Astrocyte of the spinal cord (primary cell): ENCODE measurements around the gene GPR35.

ENCODE experiments used
- DNase-seq: peaks from one replicate; pipeline ENCODE4 v3.0.0; 2011; ENCODE audit warnings: low read depth, low spot score
- H3K4me3 ChIP-seq: 2 replicates; pipeline ENCODE4 v1.5.1; 2011; ENCODE audit warnings: low read depth, mild to moderate bottlenecking, low read length, moderate library complexity
- CTCF ChIP-seq: IDR thresholded peaks from 2 replicates; pipeline ENCODE4 v1.5.1; 2012; ENCODE audit warnings: low read depth, mild to moderate bottlenecking, low read length, inconsistent platforms
- in situ Hi-C: cut with HindIII; loops from 2 replicates; pipeline ENCODE4 v1.10.0; 2017; ENCODE audit warnings: low sequenced_read_pairs

Gene GPR35

GRCh38 chr2:240618776-240619175, 6.5 kb upstream of the GPR35 start:
- in situ Hi-C loops = no loop called here
- H3K4me3 ChIP-seq = no peak overlapping the region
- TF ChIP-seq CTCF = no peak
- no peak for DNase-seq

GRCh38 chr2:240619506-240620148, 5.7 kb upstream of the GPR35 start:
- DNase-seq = no peak

GRCh38 chr2:240620149-240620731, 5.0 kb upstream of the GPR35 start:
- H3K4me3 ChIP-seq = no peak overlapping the region
- in situ Hi-C loops = no loop called here
- DNase-seq = no peak
- TF ChIP-seq CTCF = no peak

More at GRCh38 chr2:240619506-240620148, 5.7 kb upstream of the GPR35 start:
- H3K4me3 ChIP-seq = no peak overlapping the region
- in situ Hi-C loops = no loop called here
- TF ChIP-seq CTCF = no peak

- in situ Hi-C loops = no loop called here
- no peak for TF ChIP-seq CTCF
- H3K4me3 ChIP-seq = no peak overlapping the region
- DNase-seq = no peak
Measured at GRCh38 chr2:240620859-240621258, 4.4 kb upstream of the GPR35 start.

- in situ Hi-C loops = no loop called here
- TF ChIP-seq CTCF = no peak
- H3K4me3 ChIP-seq = no peak overlapping the region
- DNase-seq = no peak
Measured at GRCh38 chr2:240622060-240622411, 3.2 kb upstream of the GPR35 start.

- in situ Hi-C loops = no loop called here
- peak; percentile 22 for DNase-seq
- H3K4me3 ChIP-seq = no peak overlapping the region
Measured at GRCh38 chr2:240622531-240623235, 2.6 kb upstream of the GPR35 start.

More at GRCh38 chr2:240622531-240623235, 2.6 kb upstream of the GPR35 start:
- TF ChIP-seq CTCF = no peak
